ENCODE data around the gene TGOLN2. TPM values are rescaled to one million over a fixed set of nuclear protein-coding genes. Genes with fewer than 3 reads are reported as not detected.
A peak's percentile ranks its signal among the peaks of the same experiment; 100 is the strongest.

The TGOLN2 gene
- total and polyA plus RNA-seq, 2 donors, result 27.4 to 33.4 TPM

GRCh38 chr2:85307527-85307897 lies 20.3 kb downstream of the TGOLN2 start:
- Histone ChIP-seq H3K27ac (ENCODE audit: low read depth in 1 of 2, low read length in 1 of 2) (no peak overlapping the region), H3K4me1 (ENCODE audit: control insufficient read depth in 2 of 2, insufficient read depth in 2 of 2, low read length in 2 of 2) (peaks cover 11 to 16% of the 10 kb centered on the region in 2 donors), H3K27me3 (ENCODE audit: control insufficient read depth in 2 of 2, insufficient read depth in 1 of 2, low read length in 1 of 2) (peaks cover 0 to 2% of the 10 kb centered on the region in 2 donors), H3K36me3 (ENCODE audit: control insufficient read depth in 2 of 2, insufficient read depth in 2 of 2, low read length in 1 of 2) (no peaks in the 10 kb centered on the region), H3K9me3 (ENCODE audit: control insufficient read depth in 2 of 2, insufficient read depth in 1 of 2, low read length in 1 of 2) (no peaks in the 10 kb centered on the region), H3K4me3 (ENCODE audit: low read length in 2 of 2) (no peak overlapping the region)
- 87% methylated on average over 9 of the region's 9 CpGs for WGBS
- no peak for DNase-seq (ENCODE audit: low read depth in 6 of 9, low spot score in 9 of 9)

GRCh38 chr2:85303780-85304531 lies 23.8 kb downstream of the TGOLN2 start:
- Histone ChIP-seq H3K4me1 (ENCODE audit: control insufficient read depth in 2 of 2, insufficient read depth in 2 of 2, low read length in 2 of 2) (peaks cover under 1 to 2% of the 10 kb centered on the region in 2 donors), H3K27ac (ENCODE audit: low read depth in 1 of 2, low read length in 1 of 2) (no peak overlapping the region), H3K27me3 (ENCODE audit: control insufficient read depth in 2 of 2, insufficient read depth in 1 of 2, low read length in 1 of 2) (peaks cover 0 to 2% of the 10 kb centered on the region in 2 donors), H3K36me3 (ENCODE audit: control insufficient read depth in 2 of 2, insufficient read depth in 2 of 2, low read length in 1 of 2) (no peaks in the 10 kb centered on the region), H3K4me3 (ENCODE audit: low read length in 2 of 2) (no peak overlapping the region), H3K9me3 (ENCODE audit: control insufficient read depth in 2 of 2, insufficient read depth in 1 of 2, low read length in 1 of 2) (no peaks in the 10 kb centered on the region)
- DNase-seq (ENCODE audit: low read depth in 6 of 9, low spot score in 9 of 9), result no peak
- WGBS, result 89% methylated on average over 28 of the region's 28 CpGs

- 93% methylated on average over 6 of the region's 6 CpGs for WGBS
These were observed 25.7 kb downstream of the TGOLN2 start for GRCh38 chr2:85302121-85302520.

GRCh38 chr2:85291425-85292023 lies 36.3 kb downstream of the TGOLN2 start:
- Histone ChIP-seq H3K27ac (ENCODE audit: low read depth in 1 of 2, low read length in 1 of 2) (no peak overlapping the region), H3K4me1 (ENCODE audit: control insufficient read depth in 2 of 2, insufficient read depth in 2 of 2, low read length in 2 of 2) (no peaks in the 10 kb centered on the region), H3K4me3 (ENCODE audit: low read length in 2 of 2) (no peak overlapping the region), H3K36me3 (ENCODE audit: control insufficient read depth in 2 of 2, insufficient read depth in 2 of 2, low read length in 1 of 2) (no peaks in the 10 kb centered on the region), H3K27me3 (ENCODE audit: control insufficient read depth in 2 of 2, insufficient read depth in 1 of 2, low read length in 1 of 2) (no peaks in the 10 kb centered on the region), H3K9me3 (ENCODE audit: control insufficient read depth in 2 of 2, insufficient read depth in 1 of 2, low read length in 1 of 2) (no peaks in the 10 kb centered on the region)
- WGBS, result 66% methylated on average over 4 of the region's 4 CpGs
- peak in 2 of 9 donors; percentile 22 to 49 for DNase-seq (ENCODE audit: low read depth in 6 of 9, low spot score in 9 of 9)

More at GRCh38 chr2:85302121-85302520, 25.7 kb downstream of the TGOLN2 start:
- H3K4me1 ChIP-seq (ENCODE audit: control insufficient read depth in 2 of 2, insufficient read depth in 2 of 2, low read length in 2 of 2), result no peaks in the 10 kb centered on the region
- no peaks in the 10 kb centered on the region for H3K9me3 ChIP-seq (ENCODE audit: control insufficient read depth in 2 of 2, insufficient read depth in 1 of 2, low read length in 1 of 2)
- no peak for DNase-seq (ENCODE audit: low read depth in 6 of 9, low spot score in 9 of 9)
- H3K27me3 ChIP-seq (ENCODE audit: control insufficient read depth in 2 of 2, insufficient read depth in 1 of 2, low read length in 1 of 2), result peaks cover 0 to 4% of the 10 kb centered on the region in 2 donors
- no peak overlapping the region for H3K27ac ChIP-seq (ENCODE audit: low read depth in 1 of 2, low read length in 1 of 2)
- H3K4me3 ChIP-seq (ENCODE audit: low read length in 2 of 2), result no peak overlapping the region
- H3K36me3 ChIP-seq (ENCODE audit: control insufficient read depth in 2 of 2, insufficient read depth in 2 of 2, low read length in 1 of 2), result no peaks in the 10 kb centered on the region

- Histone ChIP-seq H3K27me3 (ENCODE audit: control insufficient read depth in 2 of 2, insufficient read depth in 1 of 2, low read length in 1 of 2) (no peaks in the 10 kb centered on the region), H3K9me3 (ENCODE audit: control insufficient read depth in 2 of 2, insufficient read depth in 1 of 2, low read length in 1 of 2) (no peaks in the 10 kb centered on the region), H3K27ac (ENCODE audit: low read depth in 1 of 2, low read length in 1 of 2) (peak overlapping the region in 1 of 2 donors; percentile 27), H3K36me3 (ENCODE audit: control insufficient read depth in 2 of 2, insufficient read depth in 2 of 2, low read length in 1 of 2) (no peaks in the 10 kb centered on the region), H3K4me3 (ENCODE audit: low read length in 2 of 2) (no peak overlapping the region), H3K4me1 (ENCODE audit: control insufficient read depth in 2 of 2, insufficient read depth in 2 of 2, low read length in 2 of 2) (peaks cover 0 to 2% of the 10 kb centered on the region in 2 donors)
- no peak for DNase-seq (ENCODE audit: low read depth in 6 of 9, low spot score in 9 of 9)
- 93% methylated on average over 10 of the region's 10 CpGs for WGBS
These were observed 39.5 kb downstream of the TGOLN2 start for GRCh38 chr2:85288244-85288725.

GRCh38 chr2:85287721-85288120 lies 40.1 kb downstream of the TGOLN2 start:
- peaks cover 0 to 2% of the 10 kb centered on the region in 2 donors for H3K4me1 ChIP-seq (ENCODE audit: control insufficient read depth in 2 of 2, insufficient read depth in 2 of 2, low read length in 2 of 2)
- 98% methylated on average over 7 of the region's 7 CpGs for WGBS
- no peaks in the 10 kb centered on the region for H3K9me3 ChIP-seq (ENCODE audit: control insufficient read depth in 2 of 2, insufficient read depth in 1 of 2, low read length in 1 of 2)

GRCh38 chr2:85286918-85287317 lies 40.9 kb downstream of the TGOLN2 start:
- Histone ChIP-seq H3K27ac (ENCODE audit: low read depth in 1 of 2, low read length in 1 of 2) (no peak overlapping the region), H3K27me3 (ENCODE audit: control insufficient read depth in 2 of 2, insufficient read depth in 1 of 2, low read length in 1 of 2) (no peaks in the 10 kb centered on the region), H3K4me1 (ENCODE audit: control insufficient read depth in 2 of 2, insufficient read depth in 2 of 2, low read length in 2 of 2) (peaks cover 0 to 2% of the 10 kb centered on the region in 2 donors), H3K4me3 (ENCODE audit: low read length in 2 of 2) (no peak overlapping the region), H3K9me3 (ENCODE audit: control insufficient read depth in 2 of 2, insufficient read depth in 1 of 2, low read length in 1 of 2) (no peaks in the 10 kb centered on the region), H3K36me3 (ENCODE audit: control insufficient read depth in 2 of 2, insufficient read depth in 2 of 2, low read length in 1 of 2) (no peaks in the 10 kb centered on the region)
- WGBS, result 57% methylated on average over 8 of the region's 8 CpGs
- no peak for DNase-seq (ENCODE audit: low read depth in 6 of 9, low spot score in 9 of 9)

More at GRCh38 chr2:85287721-85288120, 40.1 kb downstream of the TGOLN2 start:
- no peaks in the 10 kb centered on the region for H3K36me3 ChIP-seq (ENCODE audit: control insufficient read depth in 2 of 2, insufficient read depth in 2 of 2, low read length in 1 of 2)
- H3K4me3 ChIP-seq (ENCODE audit: low read length in 2 of 2), result no peak overlapping the region
- no peak overlapping the region for H3K27ac ChIP-seq (ENCODE audit: low read depth in 1 of 2, low read length in 1 of 2)
- DNase-seq (ENCODE audit: low read depth in 6 of 9, low spot score in 9 of 9), result no peak
- H3K27me3 ChIP-seq (ENCODE audit: control insufficient read depth in 2 of 2, insufficient read depth in 1 of 2, low read length in 1 of 2), result no peaks in the 10 kb centered on the region

- WGBS, result 97% methylated on average over 8 of the region's 8 CpGs
- Histone ChIP-seq H3K4me3 (ENCODE audit: low read length in 2 of 2) (no peak overlapping the region), H3K36me3 (ENCODE audit: control insufficient read depth in 2 of 2, insufficient read depth in 2 of 2, low read length in 1 of 2) (no peaks in the 10 kb centered on the region), H3K27ac (ENCODE audit: low read depth in 1 of 2, low read length in 1 of 2) (no peak overlapping the region), H3K4me1 (ENCODE audit: control insufficient read depth in 2 of 2, insufficient read depth in 2 of 2, low read length in 2 of 2) (peaks cover 0 to 2% of the 10 kb centered on the region in 2 donors), H3K27me3 (ENCODE audit: control insufficient read depth in 2 of 2, insufficient read depth in 1 of 2, low read length in 1 of 2) (peaks cover 0 to 2% of the 10 kb centered on the region in 2 donors), H3K9me3 (ENCODE audit: control insufficient read depth in 2 of 2, insufficient read depth in 1 of 2, low read length in 1 of 2) (no peaks in the 10 kb centered on the region)
- no peak for DNase-seq (ENCODE audit: low read depth in 6 of 9, low spot score in 9 of 9)
These were observed 44.1 kb downstream of the TGOLN2 start for GRCh38 chr2:85283641-85284040.

GRCh38 chr2:85282914-85283313 lies 44.9 kb downstream of the TGOLN2 start:
- no peak overlapping the region for H3K4me3 ChIP-seq (ENCODE audit: low read length in 2 of 2)
- H3K9me3 ChIP-seq (ENCODE audit: control insufficient read depth in 2 of 2, insufficient read depth in 1 of 2, low read length in 1 of 2), result no peaks in the 10 kb centered on the region
- H3K36me3 ChIP-seq (ENCODE audit: control insufficient read depth in 2 of 2, insufficient read depth in 2 of 2, low read length in 1 of 2), result no peaks in the 10 kb centered on the region
- H3K4me1 ChIP-seq (ENCODE audit: control insufficient read depth in 2 of 2, insufficient read depth in 2 of 2, low read length in 2 of 2), result peaks cover 0 to 4% of the 10 kb centered on the region in 2 donors
- no peak overlapping the region for H3K27ac ChIP-seq (ENCODE audit: low read depth in 1 of 2, low read length in 1 of 2)
- 96% methylated on average over 7 of the region's 7 CpGs for WGBS
- no peak for DNase-seq (ENCODE audit: low read depth in 6 of 9, low spot score in 9 of 9)
- H3K27me3 ChIP-seq (ENCODE audit: control insufficient read depth in 2 of 2, insufficient read depth in 1 of 2, low read length in 1 of 2), result peaks cover 0 to 4% of the 10 kb centered on the region in 2 donors

Measured in thymus (tissue), 11 donors.